GM19239 (cell line): Measurements from ENCODE around the gene TCF21.
"Not testable (repeated sequence)": the region's sequence is repeated elsewhere in the genome, so short reads cannot be mapped to it uniquely, and the experiment has no call there.

Experiments used
- DNase-seq: peaks from one replicate; pipeline ENCODE4 v3.0.0; 2011; ENCODE audit warnings: low spot score; ENCODE audit not compliant: insufficient read length
- FAIRE-seq: peaks from 2 replicates; lab custom pipeline; 2011; peaks lifted over from hg19 to GRCh38; lab: Jason Lieb, UNC

TCF21 gene

GRCh38 chr6:133888929-133889556 is at the start of gene TCF21:
Gene TCF21 (plus strand): TSS chr6:133889113. CDS start chr6:133889398, 285 bp downstream.
- FAIRE-seq (no peak), DNase-seq (no peak)

DNA sequence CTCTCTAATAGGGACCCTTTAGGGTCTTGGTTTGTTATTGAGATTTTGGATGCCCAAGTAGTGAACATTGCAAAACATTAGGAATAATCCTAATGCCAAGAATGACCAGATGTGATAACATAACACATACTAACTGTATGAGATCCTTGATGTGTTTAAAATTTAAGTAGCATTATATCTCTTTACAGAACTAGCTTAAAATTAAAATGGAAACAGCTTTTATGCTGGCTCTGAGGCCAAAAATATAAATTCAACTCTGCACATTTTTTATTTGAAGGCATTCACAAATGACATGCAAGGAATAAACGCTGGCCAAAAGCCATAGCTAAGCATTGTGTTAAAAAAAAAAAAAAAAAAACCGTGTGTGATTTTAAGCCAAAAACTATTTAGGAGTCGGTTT is 47.7 kb upstream of the TCF21 start:
- DNase-seq (no peak), FAIRE-seq (no peak)

GRCh38 chr6:133843098-133843497 is 45.8 kb upstream of the TCF21 start:
- DNase-seq = no peak
- no peak for FAIRE-seq

GRCh38 chr6:133844709-133845108 is 44.2 kb upstream of the TCF21 start:
- FAIRE-seq (no peak), DNase-seq (no peak)

DNA sequence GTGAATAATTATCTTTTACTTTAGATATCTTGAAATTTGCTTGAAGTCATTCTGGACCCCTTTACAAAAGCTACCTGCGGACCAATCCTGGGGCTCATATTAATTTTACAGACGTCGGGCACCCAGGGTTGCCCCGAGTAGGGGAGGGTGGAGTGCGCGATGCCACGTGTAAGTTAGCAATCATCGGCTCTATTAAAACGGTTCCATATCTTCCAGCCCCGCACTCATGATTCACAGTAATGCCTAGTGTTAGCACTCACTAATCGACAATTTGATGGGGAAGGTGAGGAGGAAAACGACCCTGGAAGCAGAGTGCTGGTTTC is 34.9 kb upstream of the TCF21 start:
- no peak for FAIRE-seq
- no peak for DNase-seq

DNA sequence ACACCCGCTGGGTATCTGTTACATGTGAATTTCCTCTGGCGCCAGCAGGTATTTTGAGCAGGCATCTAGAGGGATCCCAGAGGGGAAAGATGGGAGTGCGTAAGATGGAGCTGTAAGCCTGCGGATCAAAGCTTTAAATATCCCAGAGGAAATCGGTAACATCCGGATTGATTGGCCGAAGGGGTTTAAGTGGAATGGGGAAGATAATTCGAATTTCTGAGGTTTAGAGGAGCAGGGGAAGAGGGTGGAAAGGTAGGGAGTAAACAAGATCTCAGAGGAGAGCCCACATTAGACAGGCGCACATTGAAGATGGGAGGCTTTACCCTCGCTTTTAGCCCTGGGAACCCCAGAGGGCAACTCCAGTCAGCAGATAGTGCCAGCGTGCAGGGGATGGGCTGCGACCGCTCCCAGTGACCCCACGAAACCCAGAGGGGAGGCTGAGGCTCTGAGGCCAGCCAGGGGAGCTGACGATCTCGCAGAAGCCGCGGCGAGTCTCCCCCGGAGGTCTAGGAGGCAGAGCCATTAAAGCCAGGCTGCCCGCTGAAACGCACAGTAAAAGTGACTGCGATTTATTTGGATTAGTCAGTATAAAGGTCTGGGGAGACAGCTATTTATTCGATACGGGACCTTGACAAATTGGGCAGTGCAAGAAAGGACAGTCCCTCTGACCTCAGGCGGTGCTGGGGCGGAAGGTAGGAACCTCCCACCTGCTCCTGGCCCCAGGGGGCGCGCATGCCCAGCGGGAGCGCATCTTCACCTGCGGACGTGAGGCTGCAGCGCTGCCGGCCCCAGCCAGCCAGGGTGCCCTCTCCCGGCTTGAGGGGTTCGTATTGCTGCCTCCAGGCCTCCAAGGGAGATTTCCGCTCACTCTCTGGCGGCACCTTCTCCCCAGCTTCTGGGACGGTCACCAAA is 34.3 kb upstream of the TCF21 start:
- FAIRE-seq (no peak), DNase-seq (no peak)

GRCh38 chr6:133855276-133855990 is 33.5 kb upstream of the TCF21 start:
- DNase-seq = no peak
- no peak for FAIRE-seq

DNA sequence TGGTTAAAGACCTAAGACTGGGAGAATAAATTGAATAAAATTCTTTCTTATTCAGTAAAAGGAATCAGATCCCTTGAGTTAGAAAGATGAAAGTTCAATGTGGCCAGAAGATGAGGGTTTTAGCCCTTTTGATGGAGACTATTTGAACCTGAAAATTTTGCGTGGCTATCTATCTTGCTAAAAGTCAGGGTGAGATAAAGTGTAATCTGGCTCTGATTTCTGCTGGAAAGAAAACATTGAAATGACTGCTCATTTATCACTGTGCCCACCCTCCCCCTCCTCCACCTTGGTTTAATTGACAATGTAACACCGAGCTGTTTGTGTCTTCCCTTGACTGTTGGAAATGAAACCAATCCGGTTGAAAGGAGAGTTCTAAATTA is 32.9 kb upstream of the TCF21 start:
- DNase-seq = no peak
- FAIRE-seq = no peak

GRCh38 chr6:133856911-133857310 is 32.0 kb upstream of the TCF21 start:
- FAIRE-seq = no peak
- no peak for DNase-seq

DNA sequence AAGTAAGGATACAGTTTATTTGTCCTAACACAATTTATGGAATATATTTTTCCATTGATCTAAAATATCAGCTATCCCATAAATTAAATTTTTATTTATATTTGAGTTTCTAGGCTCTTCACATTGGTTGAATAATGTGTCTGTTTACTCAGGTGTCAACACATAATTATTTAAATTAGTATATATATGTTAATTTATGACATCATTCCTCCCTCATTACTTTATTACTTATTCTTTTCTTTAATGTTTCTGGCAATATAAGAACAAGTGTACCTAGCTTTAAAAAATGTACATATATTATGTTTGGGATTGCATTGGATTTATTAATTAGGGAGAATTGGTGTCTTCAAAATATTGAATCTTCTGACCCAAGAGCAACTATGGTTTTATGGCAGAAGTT is 31.2 kb upstream of the TCF21 start:
- FAIRE-seq (no peak), DNase-seq (no peak)

DNA sequence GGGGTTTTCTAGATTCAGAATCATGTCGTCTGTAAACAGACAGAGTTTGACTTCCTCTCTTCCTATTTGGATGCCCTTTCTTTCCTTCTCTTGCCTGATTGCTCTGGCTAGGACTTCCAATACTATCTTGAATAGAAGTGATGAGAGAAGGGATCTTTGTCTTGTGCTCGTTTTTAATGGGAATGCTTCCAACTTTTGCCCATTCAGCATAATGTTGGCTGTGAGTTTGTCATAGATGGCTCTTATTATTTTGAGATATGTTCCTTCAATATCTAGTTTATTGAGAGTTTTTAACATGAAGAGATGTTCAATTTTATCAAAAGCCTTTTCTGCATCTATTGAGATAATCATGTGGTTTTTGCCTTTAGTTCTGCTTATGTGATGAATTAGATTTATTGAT is 27.6 kb upstream of the TCF21 start:
- FAIRE-seq, DNase-seq: not testable (repeated sequence)

DNA sequence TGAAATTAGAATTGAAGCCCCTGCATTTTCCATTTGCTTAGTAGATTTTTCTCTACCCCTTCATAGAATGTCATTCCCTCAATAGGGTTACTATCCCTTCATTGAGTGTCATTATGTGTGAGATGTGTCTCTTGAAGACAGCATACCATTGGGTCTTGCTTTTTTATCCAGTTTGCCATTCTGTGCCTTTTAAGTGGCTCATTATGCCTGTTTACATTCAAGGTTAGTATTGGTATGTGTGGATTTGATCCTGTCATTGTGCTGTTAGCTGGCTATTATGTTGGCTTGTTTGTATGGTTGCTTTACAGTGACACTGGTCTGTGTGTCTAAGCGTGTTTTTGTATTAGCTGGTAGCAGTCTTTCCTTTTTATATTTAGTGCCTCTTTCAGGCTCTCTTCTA is 25.7 kb upstream of the TCF21 start:
- no peak for DNase-seq
- no peak for FAIRE-seq

- FAIRE-seq (no peak), DNase-seq (no peak)
Measured at GRCh38 chr6:133865680-133866079, 23.2 kb upstream of the TCF21 start.

- DNase-seq (no peak), FAIRE-seq (no peak)
Measured at GRCh38 chr6:133871131-133871530, 17.8 kb upstream of the TCF21 start.

- DNase-seq (no peak), FAIRE-seq (no peak)
Measured at GRCh38 chr6:133873538-133873937, 15.4 kb upstream of the TCF21 start.

DNA sequence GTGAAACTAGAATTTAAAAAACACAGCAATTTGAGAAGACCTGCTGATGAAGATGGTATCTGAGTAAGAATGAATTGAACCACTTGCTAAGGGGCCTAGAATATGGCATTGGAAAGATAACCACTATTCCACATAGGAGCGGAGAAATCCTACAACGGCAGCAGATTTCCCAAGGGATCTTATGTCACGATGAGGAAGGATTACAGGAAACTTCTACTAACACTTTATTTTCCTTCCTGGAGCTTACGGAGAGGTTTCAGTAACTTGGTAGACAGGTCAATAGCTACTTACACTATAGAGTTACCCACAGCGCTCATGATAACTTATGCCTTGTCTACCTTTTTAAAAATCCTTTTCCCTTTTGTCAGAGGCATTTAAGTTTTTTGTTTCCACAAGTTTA is 11.8 kb upstream of the TCF21 start:
- DNase-seq (no peak), FAIRE-seq (no peak)

DNA sequence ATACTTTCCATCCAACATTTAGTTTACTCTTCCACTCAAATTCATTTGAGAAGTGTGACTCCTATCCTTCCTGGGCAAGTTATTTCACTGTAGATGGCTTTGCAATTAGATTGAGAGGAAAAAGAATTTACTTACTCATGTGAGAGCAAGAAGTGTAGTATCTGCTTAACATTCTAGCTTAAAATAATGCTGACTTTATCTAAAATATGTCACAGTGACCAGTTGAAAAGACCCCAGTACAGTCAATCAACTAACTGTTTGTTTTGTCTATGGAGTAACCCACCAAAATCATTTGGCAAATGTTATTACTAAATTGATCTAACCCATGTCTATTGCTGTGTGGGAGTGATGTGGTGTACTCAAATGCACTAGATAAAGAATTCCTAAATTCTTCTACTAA is 8.9 kb upstream of the TCF21 start:
- FAIRE-seq (no peak), DNase-seq (no peak)

- no peak for DNase-seq
- FAIRE-seq = no peak
Measured at GRCh38 chr6:133880896-133881295, 8.0 kb upstream of the TCF21 start.

DNA sequence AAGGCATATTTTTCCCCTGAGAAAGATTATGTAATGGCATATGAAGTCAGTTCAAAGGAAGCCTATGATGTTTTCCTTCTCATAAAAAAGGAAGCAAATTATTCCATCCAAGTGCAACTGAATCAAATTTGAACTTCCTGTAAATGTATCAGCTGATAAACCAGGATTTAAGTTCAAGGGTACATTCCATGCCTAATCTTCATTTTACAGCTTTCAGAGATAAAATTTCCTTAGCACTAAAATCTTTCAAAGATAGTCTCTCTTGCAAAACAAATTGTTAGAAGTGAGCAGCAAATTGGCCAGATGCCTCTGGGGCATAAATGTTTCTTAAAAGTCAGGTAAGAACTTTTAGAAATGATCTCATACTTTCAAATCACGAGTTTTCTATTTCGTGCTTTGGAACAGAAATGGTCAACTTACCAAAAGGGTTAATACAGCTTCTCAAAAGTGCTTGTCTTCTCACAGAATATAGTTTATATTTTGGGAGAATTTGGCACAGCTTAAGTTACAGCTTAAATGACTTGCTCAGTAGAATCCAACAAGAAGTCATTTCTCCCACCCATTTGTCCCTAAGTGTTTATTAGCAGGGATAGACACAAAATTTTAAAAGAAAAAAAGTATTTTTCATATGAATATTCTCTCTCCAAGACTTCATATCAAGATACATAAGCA is 2.7 kb upstream of the TCF21 start:
- no peak for DNase-seq
- FAIRE-seq = no peak

- DNase-seq = no peak
Measured at GRCh38 chr6:133887156-133887879, 1.6 kb upstream of the TCF21 start.

More at GRCh38 chr6:133887156-133887879, 1.6 kb upstream of the TCF21 start:
- no peak for FAIRE-seq
